HG03135 (cell line): Measurements from ENCODE around the gene MAN1C1.
"Not testable (repeated sequence)": the region's sequence is repeated elsewhere in the genome, so short reads cannot be mapped to it uniquely, and the experiment has no call there.

Experiments
- ATAC-seq: cut with Tn5 transposase; IDR thresholded peaks from one replicate; pipeline ENCODE4 v1.9.1; 2021; ENCODE audit warnings: mild to moderate bottlenecking, moderate library complexity; ENCODE audit not compliant: unreplicated experiment

The MAN1C1 gene

GRCh38 chr1:25653558-25653957 lies 37.0 kb downstream of the MAN1C1 start:
- ATAC-seq: no peak

GRCh38 chr1:25654109-25654660 lies 37.6 kb downstream of the MAN1C1 start:
- no peak for ATAC-seq

DNA sequence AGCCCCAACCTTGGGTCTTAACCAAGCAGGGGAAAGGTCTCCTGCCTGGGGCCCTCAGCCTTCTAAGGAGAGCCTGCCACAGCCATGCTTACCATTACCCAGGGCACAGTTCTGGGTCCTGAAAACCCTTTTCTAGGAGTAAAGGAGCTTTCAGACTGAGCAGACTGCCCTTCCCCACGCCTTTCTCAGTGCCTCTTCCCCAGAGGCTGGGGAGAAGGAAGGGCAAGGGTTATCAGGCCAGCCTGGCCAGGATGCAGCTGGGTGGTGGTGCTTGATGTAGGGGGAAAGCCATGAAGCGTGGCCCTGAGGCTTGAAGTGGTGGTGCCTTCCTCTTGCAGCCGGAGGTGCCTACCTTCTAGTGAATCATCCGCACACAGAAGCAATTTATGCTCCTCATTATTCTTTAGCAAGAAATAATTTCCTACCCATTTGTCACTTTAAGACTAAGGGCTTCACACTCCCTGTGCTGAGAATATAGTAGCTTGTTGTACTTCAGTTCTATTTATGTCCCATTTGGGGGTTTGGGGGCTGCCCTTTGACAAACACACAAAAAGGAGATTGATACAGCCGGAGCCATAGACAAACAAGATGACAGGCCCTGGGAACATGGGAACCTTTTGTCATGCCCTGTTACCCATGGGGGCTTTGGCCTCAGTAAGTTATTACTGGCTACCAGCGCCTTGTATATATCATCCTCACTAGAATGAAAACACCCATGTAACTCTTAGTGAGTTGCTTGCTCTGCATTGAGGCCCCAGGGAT lies 40.7 kb downstream of the MAN1C1 start:
- no peak for ATAC-seq

DNA sequence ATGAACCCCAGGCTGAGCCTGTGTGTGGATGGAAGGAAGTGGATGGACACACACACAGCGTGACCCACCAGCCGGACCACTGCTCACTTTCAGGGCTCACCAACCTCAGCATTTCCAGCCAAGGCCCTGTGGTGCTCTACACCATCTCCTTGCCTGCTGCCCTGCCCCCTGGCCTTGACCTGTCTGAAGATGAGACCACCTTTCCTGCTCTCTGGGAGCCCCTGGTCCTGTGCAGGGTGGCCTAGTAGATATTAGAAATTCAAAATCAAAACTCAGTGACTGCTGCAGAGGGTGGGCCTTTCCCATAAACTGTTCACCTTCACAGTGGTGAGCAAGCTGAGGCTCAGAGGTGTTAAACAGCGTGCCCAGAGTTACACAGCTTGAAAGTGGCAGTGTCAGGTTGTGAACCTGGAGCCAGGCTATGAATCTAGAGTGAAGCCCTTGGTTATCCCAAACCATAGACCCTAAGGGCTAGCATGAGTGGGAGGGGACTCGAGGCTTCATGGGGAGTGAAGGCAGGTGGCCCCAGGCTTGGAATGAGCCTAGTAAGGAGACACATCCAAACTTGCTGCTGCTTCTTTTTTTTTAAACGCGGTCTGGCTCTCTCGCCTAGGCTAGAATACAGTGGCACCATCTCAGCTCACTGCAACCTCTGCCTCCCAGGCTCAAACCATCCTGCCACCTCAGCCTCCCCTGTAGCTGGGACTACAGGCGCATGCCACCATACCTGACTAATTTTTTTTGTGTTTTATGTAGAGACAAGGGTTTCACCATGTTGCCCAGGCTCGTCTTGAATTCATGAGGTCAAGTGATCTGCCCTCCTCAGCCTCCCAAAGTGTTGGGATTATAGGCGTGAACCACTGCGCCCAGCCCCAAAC lies 41.5 kb downstream of the MAN1C1 start:
- ATAC-seq: no peak

GRCh38 chr1:25658791-25659431 lies 42.3 kb downstream of the MAN1C1 start:
- ATAC-seq: no peak

- ATAC-seq: no peak
Measured at GRCh38 chr1:25661043-25661815, 44.6 kb downstream of the MAN1C1 start.

DNA sequence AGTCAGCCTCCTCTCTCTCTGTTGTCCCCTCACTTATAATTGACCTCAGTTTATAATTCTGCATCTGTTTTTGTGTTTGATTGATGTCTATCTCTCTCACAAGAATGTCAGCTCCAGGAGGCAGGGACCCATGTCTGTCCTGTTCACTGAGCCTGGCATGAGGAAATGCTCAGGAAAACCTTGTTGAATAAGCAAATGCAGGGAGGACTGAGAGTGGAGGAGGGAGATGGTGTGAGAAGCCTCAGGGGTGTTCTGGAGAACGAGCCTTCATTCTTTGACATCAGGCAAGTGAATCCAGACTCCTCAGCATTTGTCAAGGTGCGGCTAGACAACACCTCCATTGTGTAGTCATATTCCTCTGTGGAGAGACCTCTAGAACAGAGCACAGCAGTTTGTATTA lies 45.5 kb downstream of the MAN1C1 start:
- no peak for ATAC-seq

DNA sequence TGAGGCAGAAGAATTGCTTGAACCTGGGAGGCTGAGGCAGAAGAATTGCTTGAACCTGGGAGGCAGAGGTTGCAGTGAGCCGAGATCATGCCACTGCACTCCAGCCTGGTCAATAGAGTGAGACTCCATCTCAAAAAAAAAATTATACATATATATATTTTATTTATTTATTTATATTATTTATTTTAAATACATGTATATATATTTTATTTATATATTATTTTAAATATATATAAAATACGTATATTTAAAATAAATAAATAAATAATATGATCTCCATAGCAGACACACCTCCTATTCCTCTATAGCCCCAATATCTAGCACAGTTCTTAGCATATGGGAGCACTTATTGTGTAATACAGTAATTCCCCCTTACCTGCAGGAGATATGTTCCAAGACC lies 46.4 kb downstream of the MAN1C1 start:
- not testable (repeated sequence) for ATAC-seq

GRCh38 chr1:25664357-25665199 lies 48.0 kb downstream of the MAN1C1 start:
- no peak for ATAC-seq

- no peak for ATAC-seq
Measured at GRCh38 chr1:25666460-25666859, 49.9 kb downstream of the MAN1C1 start.

GRCh38 chr1:25668931-25669573 lies 52.5 kb downstream of the MAN1C1 start:
- no peak for ATAC-seq

GRCh38 chr1:25669781-25670567 lies 53.4 kb downstream of the MAN1C1 start:
- no peak for ATAC-seq

GRCh38 chr1:25671929-25672328 lies 55.3 kb downstream of the MAN1C1 start:
- no peak for ATAC-seq

GRCh38 chr1:25672763-25673409 lies 56.3 kb downstream of the MAN1C1 start:
- ATAC-seq: no peak

GRCh38 chr1:25673456-25673855 lies 56.9 kb downstream of the MAN1C1 start:
- ATAC-seq: no peak

DNA sequence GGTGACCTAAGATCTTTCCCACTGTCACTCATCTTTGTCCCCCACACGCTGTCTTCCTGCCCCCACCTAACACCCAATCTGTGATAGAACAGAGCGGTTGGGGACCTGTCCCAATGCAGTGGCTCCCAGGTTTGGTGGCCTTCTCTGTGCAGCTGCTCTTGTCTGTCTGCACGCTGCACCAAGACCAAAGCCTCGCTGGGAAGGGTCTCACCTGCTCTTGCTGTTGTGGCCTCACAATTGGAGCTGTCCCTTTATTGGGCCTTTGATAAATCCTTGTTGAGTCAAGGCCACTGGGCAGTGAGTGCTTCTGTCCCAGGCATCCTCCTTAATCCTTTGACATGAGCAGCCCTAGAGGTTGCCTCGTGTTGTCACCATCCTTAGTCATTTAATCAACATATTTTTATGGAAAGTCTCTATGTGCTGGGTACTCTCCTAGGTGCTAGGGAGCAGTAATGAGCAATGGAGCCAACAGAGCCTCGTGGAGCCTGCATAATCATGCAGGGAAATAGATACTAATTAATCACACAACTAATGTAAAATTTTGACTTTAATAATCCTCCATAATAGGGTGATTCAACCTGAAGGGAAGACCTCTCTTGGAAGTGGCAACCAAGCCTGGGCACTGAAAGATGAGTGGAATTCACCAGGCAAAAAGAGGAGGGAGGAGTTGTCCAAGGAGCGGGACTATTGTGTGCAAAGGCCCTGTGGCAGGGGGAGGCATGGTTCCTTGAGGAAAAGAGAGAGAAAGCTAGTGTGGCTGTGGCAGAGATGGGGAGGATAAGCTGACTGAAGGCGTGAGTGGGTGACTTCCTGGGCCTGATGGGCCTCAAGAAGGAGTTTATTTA lies 57.6 kb downstream of the MAN1C1 start:
- no peak for ATAC-seq

- ATAC-seq: no peak
Measured at GRCh38 chr1:25674807-25675084, 58.2 kb downstream of the MAN1C1 start.
